OCI-LY3 (cell line): ENCODE data around the gene SNORC.

Source experiments
- H2AFZ ChIP-seq: fragments of 200-600, 300-600 bp; shearing (Covaris generic); 2 replicates; pipeline ENCODE4 v1.6.0; 2014; ENCODE audit warnings: antibody characterized with exemption, low read depth, low read length
- H3K27ac ChIP-seq: fragments of 200-600, 300-600 bp; sonication (generic); 2 replicates; pipeline ENCODE4 v1.5.1; 2014; ENCODE audit warnings: mild to moderate bottlenecking, low read length, moderate library complexity, mixed read lengths
- H3K27me3 ChIP-seq: fragments of 200-600, 300-600 bp; sonication (generic); 2 replicates; pipeline ENCODE4 v1.6.1; 2014; ENCODE audit warnings: low read depth, low read length, mixed read lengths
- H3K36me3 ChIP-seq: fragments of 200-600, 300-600 bp; sonication (generic); replicated peaks from 2 replicates; pipeline ENCODE3; 2014; ENCODE audit warnings: low read depth, low read length, mixed read lengths
- H3K4me1 ChIP-seq: fragments of 300-600, 200-600 bp; sonication (generic); 2 replicates; pipeline ENCODE4 v1.6.1; 2014; ENCODE audit warnings: low read length, mixed read lengths
- H3K4me2 ChIP-seq: fragments of 200-600, 300-600 bp; sonication (generic); 2 replicates; pipeline ENCODE4 v1.6.1; 2014; ENCODE audit warnings: low read length, mixed read lengths
- H3K4me3 ChIP-seq: fragments of 300-600, 200-600 bp; sonication (generic); 2 replicates; pipeline ENCODE4 v1.5.1; 2014; ENCODE audit warnings: antibody characterized with exemption, mild to moderate bottlenecking, low read length, moderate library complexity
- H3K79me2 ChIP-seq: fragments of 300-600, 200-600 bp; shearing (Covaris generic); 2 replicates; pipeline ENCODE4 v1.6.1; 2014; ENCODE audit warnings: mild to moderate bottlenecking, low read length, mixed read lengths
- H3K9ac ChIP-seq: fragments of 300-600, 200-600 bp; shearing (Covaris generic); 2 replicates; pipeline ENCODE4 v1.6.0; 2014; ENCODE audit warnings: mild to moderate bottlenecking, low read length, moderate library complexity
- H3K9me3 ChIP-seq: fragments of 200-600, 300-600 bp; shearing (Covaris generic); 2 replicates; pipeline ENCODE4 v1.6.1; 2014; ENCODE audit warnings: low read length, mixed read lengths; ENCODE audit not compliant: insufficient read depth
- H4K20me1 ChIP-seq: fragments of 200-600, 300-600 bp; sonication (generic); 2 replicates; pipeline ENCODE4 v1.6.1; 2016; ENCODE audit warnings: low read length, mixed read lengths; ENCODE audit not compliant: insufficient read depth
- CTCF ChIP-seq: fragments of 200-600, 300-600 bp; sonication (generic); IDR thresholded peaks from 2 replicates; pipeline ENCODE4 v1.5.1; 2014; ENCODE audit warnings: antibody characterized with exemption, low read length, low read depth
- EZH2phosphoT487 ChIP-seq: fragments of 200-600 bp; shearing (Covaris generic); IDR thresholded peaks from 2 replicates; pipeline ENCODE4 v1.6.1; 2018; ENCODE audit warnings: antibody characterized with exemption, mixed run types, low read depth

Gene SNORC

DNA sequence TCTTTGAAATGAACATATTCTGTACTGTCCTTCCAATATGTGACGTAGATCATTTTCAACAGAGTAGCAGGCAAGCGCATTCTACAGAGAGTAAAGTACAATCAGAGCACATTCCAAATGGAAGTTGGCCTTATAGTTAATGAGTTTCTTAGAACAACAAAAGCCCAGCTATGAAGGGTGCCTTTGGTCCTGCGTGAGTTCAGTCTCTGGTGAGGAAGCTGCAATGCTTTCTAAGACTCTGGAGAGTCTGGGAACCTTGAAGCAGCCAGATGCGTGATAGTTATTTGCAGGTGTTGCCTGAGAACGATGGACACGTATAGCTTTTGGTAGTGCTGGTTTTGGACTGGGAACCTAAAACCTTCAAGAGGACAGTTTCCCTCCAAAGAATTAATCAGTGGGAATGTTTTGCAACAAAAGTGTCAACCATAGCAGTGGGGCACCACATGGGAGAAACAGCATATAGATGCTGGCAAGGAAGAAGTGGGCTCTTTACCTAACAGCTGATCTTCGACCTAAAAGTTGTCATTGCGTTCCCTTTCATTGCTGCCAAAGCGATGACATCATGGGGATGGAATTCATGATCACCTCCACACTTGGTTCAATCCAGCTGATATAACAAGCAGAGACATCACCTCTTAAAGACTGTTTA lies 9.3 kb upstream of the SNORC start:
- no peak overlapping the region for H2AFZ ChIP-seq
- H3K79me2 ChIP-seq: no peaks in the 10 kb centered on the region
- no peaks in the 10 kb centered on the region for H3K27me3 ChIP-seq
- no peaks in the 10 kb centered on the region for H3K36me3 ChIP-seq
- H3K9ac ChIP-seq: no peak overlapping the region
- H3K9me3 ChIP-seq: no peaks in the 10 kb centered on the region
- no peak overlapping the region for H3K4me2 ChIP-seq
- H3K4me1 ChIP-seq: no peaks in the 10 kb centered on the region
- H3K27ac ChIP-seq: no peak overlapping the region
- TF ChIP-seq CTCF (no peak), EZH2phosphoT487 (no peak)
- H3K4me3 ChIP-seq: no peak overlapping the region
- H4K20me1 ChIP-seq: no peaks in the 10 kb centered on the region

GRCh38 chr2:232861353-232861752 lies 8.7 kb upstream of the SNORC start:
- TF ChIP-seq EZH2phosphoT487 (no peak), CTCF (no peak)
- Histone ChIP-seq H3K36me3 (no peaks in the 10 kb centered on the region), H3K4me1 (no peaks in the 10 kb centered on the region), H3K27me3 (no peaks in the 10 kb centered on the region), H3K9ac (no peak overlapping the region), H3K27ac (no peak overlapping the region), H4K20me1 (no peaks in the 10 kb centered on the region), H2AFZ (no peak overlapping the region), H3K4me3 (no peak overlapping the region), H3K9me3 (no peaks in the 10 kb centered on the region), H3K4me2 (no peak overlapping the region), H3K79me2 (no peaks in the 10 kb centered on the region)

- TF ChIP-seq EZH2phosphoT487: no peak
- no peak for TF ChIP-seq CTCF
- H3K27ac ChIP-seq: no peak overlapping the region
- H2AFZ ChIP-seq: no peak overlapping the region
- H3K27me3 ChIP-seq: no peaks in the 10 kb centered on the region
- no peak overlapping the region for H3K4me2 ChIP-seq
- H3K79me2 ChIP-seq: no peaks in the 10 kb centered on the region
- no peaks in the 10 kb centered on the region for H3K36me3 ChIP-seq
- no peak overlapping the region for H3K4me3 ChIP-seq
- H4K20me1 ChIP-seq: no peaks in the 10 kb centered on the region
- H3K9ac ChIP-seq: no peak overlapping the region
- H3K4me1 ChIP-seq: no peaks in the 10 kb centered on the region
- no peaks in the 10 kb centered on the region for H3K9me3 ChIP-seq
Observed at GRCh38 chr2:232863996-232864395, 6.1 kb upstream of the SNORC start.

GRCh38 chr2:232865165-232865564 lies 4.9 kb upstream of the SNORC start:
- H3K4me2 ChIP-seq: no peak overlapping the region
- H3K27ac ChIP-seq: no peak overlapping the region
- no peak overlapping the region for H3K9ac ChIP-seq
- H3K4me3 ChIP-seq: no peak overlapping the region
- no peaks in the 10 kb centered on the region for H4K20me1 ChIP-seq
- TF ChIP-seq CTCF: no peak
- TF ChIP-seq EZH2phosphoT487: no peak
- H3K4me1 ChIP-seq: no peaks in the 10 kb centered on the region
- H2AFZ ChIP-seq: no peak overlapping the region
- H3K9me3 ChIP-seq: no peaks in the 10 kb centered on the region
- no peaks in the 10 kb centered on the region for H3K36me3 ChIP-seq
- H3K79me2 ChIP-seq: no peaks in the 10 kb centered on the region
- no peaks in the 10 kb centered on the region for H3K27me3 ChIP-seq
